ENCODE measurements around the gene CCDC89. TPM values are rescaled to one million over a fixed set of nuclear protein-coding genes. Genes with fewer than 3 reads are reported as not detected.
"Not testable (repeated sequence)": the region's sequence is repeated elsewhere in the genome, so short reads cannot be mapped to it uniquely, and the experiment has no call there.

The CCDC89 gene
- total and polyA plus RNA-seq, 2 donors (not counting 3 experiments of a cell fraction or from before 2014, with no cell fraction given) = not detected

DNA sequence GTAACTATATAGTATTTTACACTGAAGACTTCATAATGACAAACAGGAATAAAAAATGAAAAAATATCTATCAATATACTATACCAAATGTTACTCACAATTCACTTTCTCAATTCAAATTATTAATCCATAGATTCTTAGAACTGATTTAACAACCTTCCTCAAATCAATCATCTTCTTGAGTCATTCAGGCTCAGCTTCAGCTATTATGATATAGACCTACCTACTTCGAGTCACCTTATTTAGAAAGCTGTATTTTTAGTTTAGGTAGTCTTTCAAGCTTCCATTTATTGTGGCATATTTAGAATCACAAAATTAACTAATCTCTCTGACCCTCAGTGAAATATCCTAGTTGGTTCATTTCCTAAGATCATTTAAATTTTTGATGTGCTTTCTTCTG is 29.2 kb downstream of the CCDC89 start:
- DNase-seq (ENCODE audit: low read depth, low spot score) (no peak), FAIRE-seq (no peak)
- intact Hi-C loops (cut with micrococcal nuclease) = no loop called here
- TF ChIP-seq JUN (IDR thresholded peaks at IDR 0.05; ENCODE audit: borderline replicate concordance, insufficient read depth, insufficient read length, low read depth) (no peak), POLR2A (IDR thresholded peaks at IDR 0.05; ENCODE audit: low read depth, low read length) (no peak), GATA2 (IDR thresholded peaks at IDR 0.05; ENCODE audit: insufficient read depth, insufficient read length, low read depth, low read length) (no peak), POLR2AphosphoS5 (IDR thresholded peaks at IDR 0.05; ENCODE audit: insufficient read depth, low read depth, low read length) (no peak), MYC (IDR thresholded peaks at IDR 0.05; ENCODE audit: low read depth, low read length) (no peak), FOS (IDR thresholded peaks at IDR 0.05; ENCODE audit: borderline replicate concordance, insufficient read depth, low read length) (no peak), EZH2 (IDR thresholded peaks at IDR 0.05; ENCODE audit: borderline replicate concordance, low read depth, low read length, severe bottlenecking) (no peak)
- TF ChIP-seq, protein P1, sequence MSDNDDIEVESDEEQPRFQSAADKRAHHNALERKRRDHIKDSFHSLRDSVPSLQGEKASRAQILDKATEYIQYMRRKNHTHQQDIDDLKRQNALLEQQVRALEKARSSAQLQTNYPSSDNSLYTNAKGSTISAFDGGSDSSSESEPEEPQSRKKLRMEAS (IDR thresholded peaks at IDR 0.05; ENCODE audit: insufficient read depth, insufficient read length) = no peak
- TF ChIP-seq, protein P2, sequence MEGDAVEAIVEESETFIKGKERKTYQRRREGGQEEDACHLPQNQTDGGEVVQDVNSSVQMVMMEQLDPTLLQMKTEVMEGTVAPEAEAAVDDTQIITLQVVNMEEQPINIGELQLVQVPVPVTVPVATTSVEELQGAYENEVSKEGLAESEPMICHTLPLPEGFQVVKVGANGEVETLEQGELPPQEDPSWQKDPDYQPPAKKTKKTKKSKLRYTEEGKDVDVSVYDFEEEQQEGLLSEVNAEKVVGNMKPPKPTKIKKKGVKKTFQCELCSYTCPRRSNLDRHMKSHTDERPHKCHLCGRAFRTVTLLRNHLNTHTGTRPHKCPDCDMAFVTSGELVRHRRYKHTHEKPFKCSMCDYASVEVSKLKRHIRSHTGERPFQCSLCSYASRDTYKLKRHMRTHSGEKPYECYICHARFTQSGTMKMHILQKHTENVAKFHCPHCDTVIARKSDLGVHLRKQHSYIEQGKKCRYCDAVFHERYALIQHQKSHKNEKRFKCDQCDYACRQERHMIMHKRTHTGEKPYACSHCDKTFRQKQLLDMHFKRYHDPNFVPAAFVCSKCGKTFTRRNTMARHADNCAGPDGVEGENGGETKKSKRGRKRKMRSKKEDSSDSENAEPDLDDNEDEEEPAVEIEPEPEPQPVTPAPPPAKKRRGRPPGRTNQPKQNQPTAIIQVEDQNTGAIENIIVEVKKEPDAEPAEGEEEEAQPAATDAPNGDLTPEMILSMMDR (IDR thresholded peaks at IDR 0.05; ENCODE audit: extremely low read depth in 1 of 2, insufficient read depth in 1 of 2, low read depth in 1 of 2, low read length in 2 of 2) = no peak
- Histone ChIP-seq H2AFZ (ENCODE audit: low read depth, low read length) (no peak overlapping the region), H3K4me3 (replicated peaks in 1 of 3; ENCODE audit: insufficient read depth in 1 of 3, low read depth in 1 of 3, low read length in 3 of 3) (no peak overlapping the region), H3K9me1 (replicated peaks; ENCODE audit: control insufficient read depth, extremely low read depth, insufficient read depth, low read length) (no peaks in the 10 kb centered on the region), H3K4me2 (ENCODE audit: insufficient read depth, low read length) (no peak overlapping the region), H3K4me1 (ENCODE audit: control insufficient read depth, extremely low read depth, insufficient read depth, low read length) (peaks cover 28% of the 10 kb centered on the region), H3K9me3 (replicated peaks; ENCODE audit: control insufficient read depth, insufficient read depth, low read length) (no peaks in the 10 kb centered on the region), H3K27me3 (ENCODE audit: control insufficient read depth in 2 of 2, insufficient read depth in 2 of 2, low read length in 2 of 2) (no peaks in the 10 kb centered on the region), H4K20me1 (replicated peaks; ENCODE audit: control insufficient read depth, extremely low read depth, insufficient read depth, low read length) (peaks cover 12% of the 10 kb centered on the region), H3K27ac (ENCODE audit: insufficient read depth, low read depth, low read length) (no peak overlapping the region), H3K9ac (replicated peaks; ENCODE audit: extremely low read depth, insufficient read depth, low read length) (no peak overlapping the region), H3K36me3 (ENCODE audit: control insufficient read depth in 2 of 2, extremely low read depth in 1 of 2, insufficient read depth in 2 of 2, low read length in 2 of 2) (peaks cover 0 to 18% of the 10 kb centered on the region in 2 experiments), H3K79me2 (ENCODE audit: control insufficient read depth, insufficient read depth, low read length) (peaks cover 48% of the 10 kb centered on the region)
- dilution Hi-C loops (cut with MboI; ENCODE audit: extremely low pct_ligation_motif_present, low sequenced_read_pairs) = no loop called here
- ChIA-PET CTCF (no interaction called here), POLR2A (interaction anchor here (1.1 kb wide), 1 partner anchor 9 kb away, joined by 3 read pairs; the partner anchor contains the start of gene TMEM126A)
- no TSS peak for BruUV-seq (replicated peaks)

DNA sequence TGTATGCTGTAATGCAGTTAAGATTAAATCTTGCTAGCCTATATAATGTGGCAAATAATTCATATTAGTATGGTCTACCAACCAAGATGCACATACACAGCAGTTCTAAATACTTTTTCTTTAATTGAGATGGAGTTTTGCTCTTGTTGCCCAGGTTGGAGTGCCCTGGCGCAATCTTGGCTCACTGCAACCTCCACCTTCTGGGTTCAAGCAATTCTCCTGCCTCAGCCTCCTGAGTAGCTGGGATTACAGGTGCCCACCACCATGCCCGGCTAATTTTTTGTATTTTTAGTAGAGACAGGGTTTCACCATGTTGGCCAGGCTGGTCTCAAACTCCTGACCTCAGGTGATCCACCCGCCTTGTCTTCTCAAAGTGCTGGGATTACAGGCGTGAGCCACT is 31.7 kb downstream of the CCDC89 start:
- H3K27me3 ChIP-seq (ENCODE audit: control insufficient read depth in 2 of 2, insufficient read depth in 2 of 2, low read length in 2 of 2); H3K36me3 ChIP-seq (ENCODE audit: control insufficient read depth in 2 of 2, extremely low read depth in 1 of 2, insufficient read depth in 2 of 2, low read length in 2 of 2); DNase-seq (ENCODE audit: low read depth, low spot score); dilution Hi-C loops (cut with MboI; ENCODE audit: extremely low pct_ligation_motif_present, low sequenced_read_pairs); H4K20me1 ChIP-seq (replicated peaks; ENCODE audit: control insufficient read depth, extremely low read depth, insufficient read depth, low read length); H3K4me2 ChIP-seq (ENCODE audit: insufficient read depth, low read length); intact Hi-C loops (cut with micrococcal nuclease); FAIRE-seq; BruUV-seq (replicated peaks); H3K9ac ChIP-seq (replicated peaks; ENCODE audit: extremely low read depth, insufficient read depth, low read length); H3K4me1 ChIP-seq (ENCODE audit: control insufficient read depth, extremely low read depth, insufficient read depth, low read length); H3K4me3 ChIP-seq (replicated peaks in 1 of 3; ENCODE audit: insufficient read depth in 1 of 3, low read depth in 1 of 3, low read length in 3 of 3); H3K27ac ChIP-seq (ENCODE audit: insufficient read depth, low read depth, low read length); H3K9me3 ChIP-seq (replicated peaks; ENCODE audit: control insufficient read depth, insufficient read depth, low read length); H2AFZ ChIP-seq (ENCODE audit: low read depth, low read length); H3K9me1 ChIP-seq (replicated peaks; ENCODE audit: control insufficient read depth, extremely low read depth, insufficient read depth, low read length); POLR2A ChIA-PET: not testable (repeated sequence)
- CTCF ChIA-PET = interaction anchor here (1.0 to 1.2 kb wide), 2 partner anchors 9 to 17 kb away, joined by 4 to 5 read pairs; no protein-coding TSS in a partner anchor
- H3K79me2 ChIP-seq (ENCODE audit: control insufficient read depth, insufficient read depth, low read length) = peaks cover 29% of the 10 kb centered on the region

Data from endothelial cell of umbilical vein (primary cell).